Measurements from ENCODE around the gene ZNF784.

The ZNF784 gene

GRCh38 chr19:55647732-55648584 is 23.6 kb upstream of the ZNF784 start, which contains the start of gene CCDC106:
TSS of gene CCDC106 (plus strand) at chr19:55648212. CDS start at chr19:55649047, 835 bp downstream.
- peak within 1 kb of the TSS; percentile 83 for H3K27ac ChIP-seq (replicated peaks)
- peak; percentile 47 to 62 for DNase-seq (ENCODE audit: low read depth in 1 of 2, low spot score in 1 of 2)

DNA sequence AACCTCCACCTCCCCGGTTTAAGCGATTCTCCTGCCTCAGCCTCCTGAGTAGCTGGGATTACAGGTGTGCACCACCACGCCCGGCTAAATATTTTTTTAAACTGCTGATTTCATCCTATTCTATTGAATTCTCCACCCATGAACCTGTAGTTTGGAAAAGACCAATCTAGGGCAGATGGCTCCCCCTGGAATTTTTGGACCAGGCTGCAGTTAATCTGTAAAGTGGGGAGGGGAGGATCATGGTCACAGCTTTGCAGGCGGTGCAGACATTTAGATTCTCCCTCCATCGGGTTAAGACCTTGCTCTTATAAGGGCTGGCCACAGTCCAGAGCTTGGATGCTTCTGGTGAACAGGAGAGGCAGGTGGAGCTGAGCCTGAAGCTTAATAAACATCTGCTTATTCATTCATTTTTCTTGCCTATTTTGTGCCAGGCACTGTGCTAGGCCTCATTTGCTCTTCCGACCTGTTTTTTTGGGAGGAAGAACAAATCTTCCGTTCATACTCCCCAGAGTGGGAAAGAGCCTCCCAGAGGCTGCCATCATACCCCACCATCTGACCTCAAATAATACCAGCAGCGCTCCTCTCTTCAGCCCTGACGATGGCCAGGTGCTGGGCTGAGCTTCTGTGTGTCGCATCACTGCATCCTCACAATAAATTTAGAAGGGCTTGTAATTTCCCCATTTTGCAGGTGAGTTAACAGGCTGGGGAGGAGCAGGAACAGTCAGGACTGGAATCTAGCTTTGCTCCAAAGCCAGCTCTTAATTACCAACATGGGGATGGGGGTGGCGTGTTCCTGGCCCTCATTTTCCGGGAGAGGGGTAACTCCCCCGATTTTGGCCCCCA is 22.7 kb upstream of the ZNF784 start:
- Histone ChIP-seq H3K27me3 (ENCODE audit: insufficient read depth, poor library complexity, severe bottlenecking) (no peaks in the 10 kb centered on the region), H3K27ac (replicated peaks) (peak overlapping the region; percentile 83), H3K4me3 (replicated peaks; ENCODE audit: insufficient read depth, low read length) (peak overlapping the region; percentile 77)
- DNase-seq (ENCODE audit: low read depth in 1 of 2, low spot score in 1 of 2): no peak
- TF ChIP-seq GABPA (IDR thresholded peaks at IDR 0.05; ENCODE audit: low read depth) (no peak), CTCF (IDR thresholded peaks at IDR 0.05; ENCODE audit: insufficient read depth, low read length) (no peak), POLR2AphosphoS5 (IDR thresholded peaks at IDR 0.05; ENCODE audit: low read depth) (no peak), SPI1 (IDR thresholded peaks at IDR 0.05; ENCODE audit: borderline replicate concordance, low read depth) (no peak)
- TF ChIP-seq, protein P1, sequence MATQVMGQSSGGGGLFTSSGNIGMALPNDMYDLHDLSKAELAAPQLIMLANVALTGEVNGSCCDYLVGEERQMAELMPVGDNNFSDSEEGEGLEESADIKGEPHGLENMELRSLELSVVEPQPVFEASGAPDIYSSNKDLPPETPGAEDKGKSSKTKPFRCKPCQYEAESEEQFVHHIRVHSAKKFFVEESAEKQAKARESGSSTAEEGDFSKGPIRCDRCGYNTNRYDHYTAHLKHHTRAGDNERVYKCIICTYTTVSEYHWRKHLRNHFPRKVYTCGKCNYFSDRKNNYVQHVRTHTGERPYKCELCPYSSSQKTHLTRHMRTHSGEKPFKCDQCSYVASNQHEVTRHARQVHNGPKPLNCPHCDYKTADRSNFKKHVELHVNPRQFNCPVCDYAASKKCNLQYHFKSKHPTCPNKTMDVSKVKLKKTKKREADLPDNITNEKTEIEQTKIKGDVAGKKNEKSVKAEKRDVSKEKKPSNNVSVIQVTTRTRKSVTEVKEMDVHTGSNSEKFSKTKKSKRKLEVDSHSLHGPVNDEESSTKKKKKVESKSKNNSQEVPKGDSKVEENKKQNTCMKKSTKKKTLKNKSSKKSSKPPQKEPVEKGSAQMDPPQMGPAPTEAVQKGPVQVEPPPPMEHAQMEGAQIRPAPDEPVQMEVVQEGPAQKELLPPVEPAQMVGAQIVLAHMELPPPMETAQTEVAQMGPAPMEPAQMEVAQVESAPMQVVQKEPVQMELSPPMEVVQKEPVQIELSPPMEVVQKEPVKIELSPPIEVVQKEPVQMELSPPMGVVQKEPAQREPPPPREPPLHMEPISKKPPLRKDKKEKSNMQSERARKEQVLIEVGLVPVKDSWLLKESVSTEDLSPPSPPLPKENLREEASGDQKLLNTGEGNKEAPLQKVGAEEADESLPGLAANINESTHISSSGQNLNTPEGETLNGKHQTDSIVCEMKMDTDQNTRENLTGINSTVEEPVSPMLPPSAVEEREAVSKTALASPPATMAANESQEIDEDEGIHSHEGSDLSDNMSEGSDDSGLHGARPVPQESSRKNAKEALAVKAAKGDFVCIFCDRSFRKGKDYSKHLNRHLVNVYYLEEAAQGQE (IDR thresholded peaks at IDR 0.05; ENCODE audit: insufficient replicate concordance, low read depth): no peak

More at GRCh38 chr19:55647732-55648584, 23.6 kb upstream of the ZNF784 start, which contains the start of gene CCDC106:
- peak within 1 kb of the TSS; percentile 77 for H3K4me3 ChIP-seq (replicated peaks; ENCODE audit: insufficient read depth, low read length)
- no peaks in the 10 kb centered on the region for H3K27me3 ChIP-seq (ENCODE audit: insufficient read depth, poor library complexity, severe bottlenecking)
- TF ChIP-seq SPI1 (IDR thresholded peaks at IDR 0.05; ENCODE audit: borderline replicate concordance, low read depth): no peak
- TF ChIP-seq GABPA (IDR thresholded peaks at IDR 0.05; ENCODE audit: low read depth): no peak
- TF ChIP-seq, protein P1 (IDR thresholded peaks at IDR 0.05; ENCODE audit: insufficient replicate concordance, low read depth): no peak
- TF ChIP-seq POLR2AphosphoS5 (IDR thresholded peaks at IDR 0.05; ENCODE audit: low read depth): no peak
- TF ChIP-seq CTCF (IDR thresholded peaks at IDR 0.05; ENCODE audit: insufficient read depth, low read length): no peak

DNA sequence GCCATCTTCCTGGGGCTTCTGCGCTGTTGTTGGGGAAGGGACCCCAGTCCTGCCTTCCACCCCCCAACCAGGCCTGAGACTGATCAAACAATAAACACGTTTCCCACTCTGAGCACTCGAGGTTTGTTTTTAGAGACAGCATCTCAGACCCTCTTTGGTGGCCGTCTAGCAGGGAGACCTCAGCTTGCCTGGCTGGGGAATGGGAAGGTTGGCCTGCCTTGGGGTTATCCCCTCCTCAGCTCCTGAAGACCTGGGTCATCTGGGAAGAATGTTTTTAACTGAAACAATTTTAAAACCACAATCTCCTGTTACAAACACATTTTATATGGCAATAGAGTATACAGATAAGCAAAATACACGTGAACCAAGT is 21.1 kb upstream of the ZNF784 start:
- TF ChIP-seq GABPA (IDR thresholded peaks at IDR 0.05; ENCODE audit: low read depth) (no peak), SPI1 (IDR thresholded peaks at IDR 0.05; ENCODE audit: borderline replicate concordance, low read depth) (no peak), CTCF (IDR thresholded peaks at IDR 0.05; ENCODE audit: insufficient read depth, low read length) (no peak), POLR2AphosphoS5 (IDR thresholded peaks at IDR 0.05; ENCODE audit: low read depth) (no peak)
- TF ChIP-seq, protein P1 (IDR thresholded peaks at IDR 0.05; ENCODE audit: insufficient replicate concordance, low read depth): no peak
- H3K4me3 ChIP-seq (replicated peaks; ENCODE audit: insufficient read depth, low read length): no peak overlapping the region
- H3K27ac ChIP-seq (replicated peaks): no peak overlapping the region
- DNase-seq (ENCODE audit: low read depth in 1 of 2, low spot score in 1 of 2): no peak
- H3K27me3 ChIP-seq (ENCODE audit: insufficient read depth, poor library complexity, severe bottlenecking): no peaks in the 10 kb centered on the region

All from HL-60 (cell line).